Stimulated activated CD8-positive, alpha-beta memory T cell treated with anti-CD3 and anti-CD28 coated beads, Interleukin-12 subunit alpha, Interleukin-12 subunit beta, amount 100 ng/mL, for 24 hours (primary cell): ENCODE results near the gene EBF3.

Experiments
- DNase-seq: peaks from one replicate; pipeline ENCODE4 v3.0.0-alpha.2; 2020; ENCODE audit errors: extremely low read depth

EBF3 gene

DNA sequence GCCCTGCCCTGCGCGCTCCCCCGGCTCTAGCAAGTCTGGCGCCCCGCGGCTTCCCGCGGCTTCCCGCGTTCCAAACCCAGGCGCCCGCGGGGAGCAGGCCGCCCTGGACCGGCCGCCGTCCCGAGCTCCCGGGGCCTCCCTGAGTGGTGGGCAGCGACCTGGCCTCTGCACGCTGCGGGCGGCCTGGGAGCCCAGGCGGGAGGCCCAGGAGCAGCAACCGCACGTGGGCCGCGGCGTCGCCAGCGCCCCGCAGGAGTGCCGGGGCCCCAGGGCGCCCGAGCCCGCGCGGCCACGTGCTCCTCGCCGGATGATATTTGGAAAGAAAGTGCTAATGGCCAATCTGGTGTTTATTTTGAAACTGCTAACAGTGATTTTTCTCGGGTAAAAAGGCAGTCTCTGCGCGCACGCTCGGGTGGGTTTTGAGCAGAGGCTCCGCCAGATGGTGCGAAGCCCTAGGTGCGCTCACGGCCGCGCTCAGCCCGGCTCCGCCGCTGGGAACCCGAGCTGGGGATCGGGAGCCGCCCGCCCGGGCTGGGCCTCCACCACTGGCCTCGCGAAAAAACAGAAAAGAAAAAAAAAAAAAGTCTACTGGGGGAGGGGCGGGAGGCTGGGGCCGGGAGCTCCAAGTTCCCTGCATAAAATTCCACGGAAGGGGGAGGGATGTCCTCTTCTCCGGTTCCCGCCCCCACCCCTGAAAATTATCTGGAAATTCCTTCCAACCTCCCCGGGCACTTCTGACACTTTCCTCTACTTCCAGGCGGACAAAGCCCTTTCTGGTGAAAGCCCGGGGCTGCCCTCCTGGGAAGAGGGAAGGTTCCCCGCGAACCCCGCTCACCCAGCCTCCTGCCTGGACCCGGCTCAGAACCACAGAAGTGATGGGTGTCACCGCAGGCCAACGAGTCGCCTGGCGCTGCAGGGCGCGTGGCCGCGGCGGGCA lies 4.3 kb downstream of the EBF3 start:
- DNase-seq: no peak

- no peak for DNase-seq
Observed at GRCh38 chr10:129958629-129959543, 5.2 kb downstream of the EBF3 start.

GRCh38 chr10:129958148-129958628 lies 5.9 kb downstream of the EBF3 start:
- no peak for DNase-seq

GRCh38 chr10:129956876-129957673 lies 7.0 kb downstream of the EBF3 start:
- no peak for DNase-seq

DNA sequence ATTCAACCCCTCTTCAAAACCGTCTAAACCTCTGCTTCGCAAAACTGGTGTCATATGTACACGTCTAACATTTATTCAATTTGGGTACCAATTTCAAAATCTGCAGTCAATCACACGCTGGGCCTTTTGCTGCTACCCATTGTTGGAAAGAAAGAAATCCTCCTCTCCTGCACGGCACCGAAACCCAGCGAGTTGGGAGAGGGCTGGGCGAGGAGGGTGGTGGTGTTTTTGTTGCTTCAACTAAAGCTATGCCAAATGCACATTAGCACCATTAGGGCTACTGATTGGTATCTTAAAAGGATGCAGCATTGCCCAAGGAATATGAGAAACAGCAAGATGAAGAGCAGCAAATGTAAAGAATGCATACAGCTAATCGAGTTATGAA lies 7.8 kb downstream of the EBF3 start:
- DNase-seq: no peak

DNA sequence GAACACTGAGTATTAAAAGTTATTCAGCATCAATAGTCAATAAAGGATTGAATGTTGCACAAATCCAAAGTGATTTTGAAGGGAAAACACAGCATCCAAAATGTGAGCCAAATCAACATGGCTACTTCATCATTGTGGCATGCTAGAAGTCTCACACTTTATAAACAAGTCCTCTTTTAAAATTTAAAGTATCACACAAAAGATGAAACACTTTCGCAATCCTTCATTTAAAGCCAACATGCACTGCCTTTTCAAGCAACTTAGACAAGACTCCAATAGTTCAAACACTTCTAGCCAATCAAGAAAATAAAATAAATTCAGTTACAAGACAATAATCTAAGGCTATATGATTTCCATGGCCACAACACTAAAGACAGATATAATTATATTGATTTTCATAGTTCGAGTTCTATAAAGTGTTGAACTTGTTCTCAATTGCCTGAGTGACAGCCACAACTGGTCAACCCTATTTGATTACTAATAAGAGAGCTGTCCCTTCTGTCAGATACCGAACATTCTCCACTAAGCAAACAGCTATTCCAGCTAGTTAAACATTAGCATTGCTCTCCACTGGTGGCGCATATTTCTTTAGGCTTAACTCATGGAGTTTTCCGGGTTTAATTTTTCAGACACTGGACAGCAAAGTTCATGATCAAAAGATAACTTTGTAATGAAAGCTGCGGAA lies 8.3 kb downstream of the EBF3 start:
- no peak for DNase-seq

- no peak for DNase-seq
Observed at GRCh38 chr10:129954492-129955315, 9.4 kb downstream of the EBF3 start.

DNA sequence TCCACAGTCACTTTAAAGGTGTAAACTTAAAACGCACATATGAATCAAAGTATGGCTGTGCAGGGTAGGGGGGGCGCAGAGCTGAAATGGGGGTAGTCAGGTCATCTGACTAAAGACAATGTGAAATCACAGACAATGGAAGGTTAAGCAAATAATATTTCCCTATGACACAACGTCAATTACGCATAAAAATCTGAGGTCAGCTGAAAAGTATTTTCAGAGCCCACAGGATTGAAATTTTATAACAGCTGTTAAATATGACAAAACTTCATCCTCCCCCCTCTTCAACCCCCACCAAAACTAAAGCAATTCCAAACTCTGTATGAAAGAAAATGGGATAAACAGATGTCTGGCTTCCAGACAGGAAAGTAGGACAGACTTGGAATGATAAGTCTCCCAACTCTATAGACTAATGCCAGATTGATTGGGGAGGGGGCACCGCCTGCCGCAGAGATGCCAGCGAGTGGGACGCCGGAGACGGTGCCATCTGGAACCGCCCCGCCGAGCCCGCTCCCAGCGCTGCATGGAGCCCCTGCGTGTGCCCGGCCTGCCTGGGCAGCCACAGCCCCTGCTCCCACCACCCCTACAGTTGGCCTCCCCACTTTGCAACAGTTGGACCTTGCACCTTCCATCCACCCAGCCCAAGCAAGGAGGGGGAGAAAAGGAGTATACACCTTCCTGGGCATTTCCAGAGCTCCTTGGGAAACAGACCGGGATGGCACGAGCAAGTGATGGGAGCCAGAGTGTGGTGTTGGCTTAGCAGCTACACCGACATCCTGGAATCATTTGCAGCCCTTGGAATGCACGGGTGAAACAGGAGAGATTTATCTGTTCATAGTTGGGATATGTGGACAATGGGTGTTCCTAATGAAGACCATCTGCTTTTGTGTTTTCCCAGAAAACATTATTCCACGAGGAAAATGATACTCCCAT lies 10.7 kb downstream of the EBF3 start:
- no peak for DNase-seq

DNA sequence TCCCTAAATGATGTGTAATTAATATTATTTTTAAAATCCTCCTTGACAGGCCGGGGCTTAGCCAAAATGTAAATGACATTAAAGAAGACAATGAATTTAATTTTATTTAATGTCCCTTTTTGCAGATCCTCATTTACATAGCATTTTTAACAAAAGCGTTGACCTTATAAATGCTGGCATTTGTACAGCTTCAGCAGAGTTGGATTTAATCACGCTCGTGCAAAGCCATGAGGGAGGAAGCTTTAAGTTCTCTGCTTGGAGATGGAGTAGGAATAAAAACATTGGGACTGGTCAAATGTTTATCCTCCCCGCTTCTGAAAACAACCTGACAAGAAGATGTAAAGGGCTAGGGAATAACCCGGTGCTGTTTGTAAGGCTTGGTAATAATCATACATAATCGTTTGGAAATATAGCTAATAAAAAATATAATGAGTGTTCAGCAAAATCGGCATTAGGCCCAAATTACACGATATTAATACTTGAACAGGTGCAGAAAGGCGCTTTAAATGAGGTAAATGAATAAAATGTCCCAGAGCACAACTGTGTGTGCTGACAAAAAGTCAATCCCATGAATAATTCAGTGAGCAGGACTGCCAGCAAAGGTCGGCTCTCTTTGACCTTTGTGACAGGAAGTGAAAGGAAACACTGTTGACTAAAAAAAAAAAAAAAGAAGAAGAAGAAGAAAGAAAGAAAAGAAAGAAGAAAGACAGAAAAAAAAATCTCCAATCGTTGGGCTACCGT lies 11.5 kb downstream of the EBF3 start:
- DNase-seq: no peak

GRCh38 chr10:129951970-129952265 lies 12.2 kb downstream of the EBF3 start:
- no peak for DNase-seq

DNA sequence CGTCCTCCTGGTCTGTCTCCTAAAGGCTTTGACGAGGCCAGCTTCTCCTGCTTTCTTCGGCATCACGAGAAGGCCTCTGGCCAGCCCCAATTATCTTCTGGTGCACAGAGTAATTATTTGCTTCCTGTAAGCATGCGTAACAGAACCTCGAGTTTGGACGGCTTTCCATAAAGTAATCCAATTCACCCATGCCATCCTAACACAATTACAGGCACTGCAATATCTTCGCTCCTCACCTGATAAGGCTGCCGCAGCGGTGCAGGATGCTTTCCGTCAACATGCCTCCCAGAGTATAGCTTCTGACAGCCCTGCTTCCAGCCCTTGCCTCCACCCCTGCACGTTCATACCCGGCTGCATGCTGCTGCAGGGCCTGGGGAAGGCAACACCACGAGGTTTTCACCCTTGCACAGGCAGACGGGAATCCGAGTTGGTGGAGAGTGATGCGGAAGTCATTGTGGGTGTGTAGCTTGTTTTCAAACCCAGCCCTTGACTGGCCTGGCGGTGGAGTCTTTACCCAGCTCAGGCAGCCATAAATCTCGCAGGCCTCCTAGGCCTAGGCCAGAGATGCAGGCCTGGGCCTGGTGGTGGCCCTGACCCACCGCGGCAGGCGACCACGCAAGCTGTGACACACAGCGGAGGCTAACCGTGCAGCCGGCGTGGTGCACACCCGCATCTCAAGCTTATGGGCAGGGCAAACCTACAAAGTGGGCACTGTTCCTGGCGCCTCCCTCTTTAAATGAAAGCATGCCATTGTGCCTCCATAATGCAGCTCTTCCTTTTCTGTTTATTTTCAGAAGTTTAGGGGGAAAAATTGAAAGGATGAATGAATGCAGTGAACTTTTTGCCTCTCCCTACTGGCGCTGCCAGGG lies 12.7 kb downstream of the EBF3 start:
- DNase-seq: no peak

DNA sequence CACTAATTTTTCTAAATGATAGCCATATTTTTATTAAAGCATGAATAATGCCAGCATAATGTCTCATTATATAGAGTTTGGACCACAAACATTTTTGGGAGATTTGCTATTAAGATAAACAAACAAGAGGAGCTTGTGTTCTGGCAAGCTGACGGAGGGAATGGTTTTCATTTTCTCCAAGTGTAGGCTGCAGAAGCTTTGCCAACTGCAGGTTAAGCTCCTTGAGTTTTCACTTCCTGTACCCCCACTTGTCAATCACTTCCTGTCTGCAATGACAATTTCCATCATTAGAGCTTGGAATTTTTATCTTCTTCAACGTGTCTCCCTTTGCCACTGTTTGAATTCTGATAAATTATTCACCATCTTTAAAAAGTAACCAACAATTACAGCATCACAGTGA lies 13.4 kb downstream of the EBF3 start:
- DNase-seq: no peak

DNA sequence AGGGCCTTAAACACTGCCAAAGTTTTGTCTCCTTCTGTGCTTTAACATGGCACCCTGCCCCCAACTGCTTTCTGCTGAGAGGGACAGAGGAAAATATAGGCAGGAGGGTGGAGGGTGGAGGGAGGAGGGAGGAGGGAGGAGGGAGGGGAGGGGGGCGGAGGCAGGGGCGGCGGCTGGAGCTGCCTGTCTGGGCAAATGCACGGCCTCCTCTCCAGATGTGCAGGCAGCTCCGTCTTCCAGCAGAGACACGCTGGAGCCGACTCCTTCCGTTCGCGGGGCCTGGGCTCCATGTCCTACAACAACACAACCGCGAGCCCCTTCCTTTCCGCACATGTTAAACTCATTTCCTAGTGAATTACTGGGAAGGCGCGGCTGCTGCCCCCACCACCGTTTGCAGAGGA lies 14.2 kb downstream of the EBF3 start:
- no peak for DNase-seq

DNA sequence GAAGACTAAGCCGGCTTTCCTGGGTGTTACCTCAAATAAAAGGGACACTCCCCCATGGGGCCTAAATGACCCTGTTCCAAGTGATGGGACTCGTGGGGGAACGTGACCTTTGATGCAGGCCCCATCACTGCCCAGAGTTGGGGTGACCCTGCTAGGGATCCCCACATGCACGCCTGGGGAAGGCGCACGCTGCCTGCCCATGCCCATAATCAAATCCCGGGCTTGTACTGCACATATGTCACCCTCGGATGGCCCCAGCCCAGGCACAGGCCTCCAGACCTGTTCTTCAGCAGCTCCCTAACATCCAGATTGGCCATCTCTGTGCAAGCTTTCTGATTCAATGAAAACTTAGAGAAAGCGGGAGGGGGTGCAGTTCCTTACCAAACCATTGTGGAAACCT lies 14.7 kb downstream of the EBF3 start:
- DNase-seq: no peak

GRCh38 chr10:129946859-129947258 lies 17.2 kb downstream of the EBF3 start:
- no peak for DNase-seq

- DNase-seq: no peak
Observed at GRCh38 chr10:129945941-129946760, 17.9 kb downstream of the EBF3 start.

GRCh38 chr10:129945526-129945925 lies 18.5 kb downstream of the EBF3 start:
- no peak for DNase-seq
